Ovary (tissue), 3 donors: ENCODE results near the gene TTC9.

Source experiments
- CTCF ChIP-seq, 3 donors: fragments of 450-650 bp in 2 of 3; fragments of 200-600 bp in 1 of 3; IDR thresholded peaks; one replicate each; pipeline versions ENCODE4 v1.5.1 to v1.8.0; 2016 to 2022; ENCODE audit warnings: antibody characterized with exemption in 3 of 3, mild to moderate bottlenecking in 1 of 3
- EP300 ChIP-seq: sonication (generic); formaldehyde crosslinking; IDR thresholded peaks from one replicate; pipeline ENCODE4 v1.6.1; 2017; ENCODE audit warnings: antibody characterized with exemption
- POLR2A ChIP-seq: fragments of 450-650 bp; IDR thresholded peaks from one replicate; pipeline ENCODE4 v1.6.1; 2017; ENCODE audit warnings: antibody characterized with exemption, mild to moderate bottlenecking, moderate library complexity
- donor health status: DM: no; HTN: no; CAD: no.

GRCh38 chr14:70655110-70655826, 13.6 kb downstream of the TTC9 start:
- TF ChIP-seq CTCF (IDR thresholded peaks at IDR 0.05) (no peak), POLR2A (no peak), EP300 (no peak)
